ENCODE measurements around the gene TTF1. TPM values are rescaled to one million over a fixed set of nuclear protein-coding genes. Genes with fewer than 3 reads are reported as not detected.
A peak's percentile ranks its signal among the peaks of the same experiment; 100 is the strongest.

Gene TTF1
- total and polyA plus RNA-seq, 2 of the 13 experiments (the other 11 are each of a cell fraction or from before 2014, with no cell fraction given) = 3.4 to 9.8 TPM

- TF ChIP-seq ZNF275 (CRISPR knock-in tag; IDR thresholded peaks at IDR 0.05; ENCODE audit: borderline replicate concordance) (no peak), ZNF770 (CRISPR knock-in tag; IDR thresholded peaks at IDR 0.05) (no peak), TFDP2 (CRISPR knock-in tag; IDR thresholded peaks at IDR 0.05) (peak; percentile 78), PAX8 (CRISPR knock-in tag; IDR thresholded peaks at IDR 0.05; ENCODE audit: borderline replicate concordance) (no peak), ZNF709 (CRISPR knock-in tag; IDR thresholded peaks at IDR 0.05) (no peak), PPARG (CRISPR knock-in tag; conservative IDR thresholded peaks at IDR 0.05) (0 out of 2 replicates have a peak, but pooled peaks have one; percentile 28), ZBTB3 (CRISPR knock-in tag; IDR thresholded peaks at IDR 0.05; ENCODE audit: borderline replicate concordance, low read depth) (no peak), ELF1 (CRISPR knock-in tag; IDR thresholded peaks at IDR 0.05) (peak; percentile 99), ZMYM3 (CRISPR knock-in tag; IDR thresholded peaks at IDR 0.05) (no peak), TEAD2 (CRISPR knock-in tag; IDR thresholded peaks at IDR 0.05) (no peak), SALL1 (CRISPR knock-in tag; IDR thresholded peaks at IDR 0.05) (peak; percentile 56; the same call in 1 of the 2 replicates), ZNF136 (CRISPR knock-in tag; IDR thresholded peaks at IDR 0.05; ENCODE audit: low read depth) (no peak), SNRNP70 (IDR thresholded peaks at IDR 0.05; ENCODE audit: low read depth, low read length) (no peak), TOPORS (CRISPR knock-in tag; IDR thresholded peaks at IDR 0.05) (no peak), SMAD1 (CRISPR knock-in tag; IDR thresholded peaks at IDR 0.05; ENCODE audit: borderline replicate concordance, low read depth) (no peak), NR1H2 (CRISPR knock-in tag; IDR thresholded peaks at IDR 0.05; ENCODE audit: borderline replicate concordance, low read depth) (no peak), ZNF503 (CRISPR knock-in tag; IDR thresholded peaks at IDR 0.05) (no peak), SIN3B (IDR thresholded peaks at IDR 0.05; ENCODE audit: low read length) (peak; percentile 86), SP1 (IDR thresholded peaks at IDR 0.05) (no peak), SP1 (CRISPR knock-in tag; IDR thresholded peaks at IDR 0.05) (no peak), ZNF780A (CRISPR knock-in tag; IDR thresholded peaks at IDR 0.05) (no peak), ZSCAN22 (CRISPR knock-in tag; IDR thresholded peaks at IDR 0.05) (no peak), CCDC6 (CRISPR knock-in tag; IDR thresholded peaks at IDR 0.05) (no peak), ZNF644 (CRISPR knock-in tag; IDR thresholded peaks at IDR 0.05; ENCODE audit: low read depth) (no peak), RAD21 (CRISPR knock-in tag; IDR thresholded peaks at IDR 0.05) (no peak), ZSCAN12 (CRISPR knock-in tag; IDR thresholded peaks at IDR 0.05) (no peak)
Measured at GRCh38 chr9:132406554-132407122, at the start of gene TTF1 (continued).

Measured in HepG2 (cell line).